HepG2 (cell line): ENCODE measurements around the gene TMEM253. TPM values are rescaled to one million over a fixed set of nuclear protein-coding genes. Genes with fewer than 3 reads are reported as not detected.

Experiments
- HOXA7 ChIP-seq: sonication (generic); formaldehyde crosslinking; IDR thresholded peaks from 2 replicates; pipeline ENCODE4 v1.8.1; 2022; ENCODE audit warnings: mild to moderate bottlenecking, missing genetic modification reagents, moderate library complexity
- MTERF4 ChIP-seq: sonication (generic); formaldehyde crosslinking; IDR thresholded peaks from 2 replicates; pipeline ENCODE4 v1.8.0; 2023; ENCODE audit warnings: mild to moderate bottlenecking, missing genetic modification reagents
- ZFP36L1 ChIP-seq: sonication (generic); formaldehyde crosslinking; IDR thresholded peaks from 2 replicates; pipeline ENCODE4 v1.8.0; 2022; ENCODE audit warnings: mild to moderate bottlenecking, missing genetic modification reagents, moderate library complexity
- ZFX ChIP-seq: sonication (generic); formaldehyde crosslinking; IDR thresholded peaks from 2 replicates; pipeline ENCODE4 v1.4.0; 2020; ENCODE audit warnings: mild to moderate bottlenecking, low read depth, missing genetic modification reagents, moderate library complexity
- ZMYM4 ChIP-seq: sonication (generic); formaldehyde crosslinking; IDR thresholded peaks from 2 replicates; pipeline ENCODE4 v1.8.1; 2023; ENCODE audit warnings: mild to moderate bottlenecking, missing genetic modification reagents
- ZNF225 ChIP-seq: sonication (generic); formaldehyde crosslinking; IDR thresholded peaks from 2 replicates; pipeline ENCODE4 v1.4.0; 2020; ENCODE audit warnings: mild to moderate bottlenecking, missing genetic modification reagents
- ZNF24 ChIP-seq: fragments of 450-650 bp; IDR thresholded peaks from 2 replicates; pipeline ENCODE4 v1.6.1; 2017; ENCODE audit warnings: antibody characterized with exemption, mild to moderate bottlenecking
- ZNF281 ChIP-seq: sonication (generic); formaldehyde crosslinking; IDR thresholded peaks from 2 replicates; pipeline ENCODE4 v1.4.0; 2020; ENCODE audit warnings: missing genetic modification reagents, borderline replicate concordance
- ZNF44 ChIP-seq: sonication (generic); formaldehyde crosslinking; IDR thresholded peaks from 2 replicates; pipeline ENCODE4 v1.5.1; 2020; ENCODE audit warnings: mild to moderate bottlenecking, missing genetic modification reagents
- ZNF644 ChIP-seq: IDR thresholded peaks from 2 replicates; pipeline ENCODE4 v1.6.1; 2016; ENCODE audit warnings: low read depth
- ZNF781 ChIP-seq: sonication (generic); formaldehyde crosslinking; IDR thresholded peaks from 2 replicates; pipeline ENCODE4 v1.5.1; 2020; ENCODE audit warnings: borderline replicate concordance, mild to moderate bottlenecking, missing genetic modification reagents; ENCODE audit errors: not compliant biosample characterization
- ZNF816 ChIP-seq: sonication (generic); formaldehyde crosslinking; IDR thresholded peaks from 2 replicates; pipeline ENCODE4 v1.8.0; 2022; ENCODE audit warnings: missing genetic modification reagents, mild to moderate bottlenecking, borderline replicate concordance
- polyA plus RNA-seq, 8 experiments: library from polyadenylated mRNA; depleted of rRNA in 3 of 8; stranded (reverse) in 7 of 8; unstranded in 1 of 8; fragments of >200 nt; fragmentation: Illumina TruSeq in 4 of 8; extraction: Trizol in 4 of 8; gene quantifications; 2 replicates each; pipeline versions ENCODE4 v1.2.1 to v1.2.3, GENCODE V29; 2011 to 2016; ENCODE audit warnings: low read depth in 4 of 8, missing spikeins in 1 of 8, mixed read lengths in 1 of 8; ENCODE audit not compliant: insufficient read depth in 1 of 8
- total RNA-seq, 5 experiments: library from RNA; depleted of rRNA; stranded (reverse); fragments of >200 nt; fragmentation: Illumina TruSeq; extraction: Trizol; gene quantifications; 2 replicates each; pipeline ENCODE4 v1.2.3, GENCODE V29; 2016; ENCODE audit warnings: low read depth in 1 of 5
- TF ChIP-seq, protein P1 (sequence below): sonication (generic); formaldehyde crosslinking; conservative IDR thresholded peaks from 2 replicates; pipeline ENCODE4 v1.4.0; 2020; ENCODE audit warnings: missing genetic modification reagents
- TF ChIP-seq, protein P2 (sequence below): sonication (generic); formaldehyde crosslinking; IDR thresholded peaks from 2 replicates; pipeline ENCODE4 v1.5.1; 2020; ENCODE audit warnings: missing genetic modification reagents, mild to moderate bottlenecking, borderline replicate concordance
- TF ChIP-seq, protein P3 (sequence below): sonication (generic); formaldehyde crosslinking; IDR thresholded peaks from 2 replicates; pipeline ENCODE4 v1.8.1; 2023; ENCODE audit warnings: missing genetic modification reagents, inconsistent platforms, borderline replicate concordance

Gene TMEM253
- total and polyA plus RNA-seq, 2 of the 13 experiments (the other 11 are each of a cell fraction or from before 2014, with no cell fraction given) = 0.29 to 0.45 TPM

- no peak for TF ChIP-seq MTERF4 (CRISPR knock-in tag)
- TF ChIP-seq, protein P1, sequence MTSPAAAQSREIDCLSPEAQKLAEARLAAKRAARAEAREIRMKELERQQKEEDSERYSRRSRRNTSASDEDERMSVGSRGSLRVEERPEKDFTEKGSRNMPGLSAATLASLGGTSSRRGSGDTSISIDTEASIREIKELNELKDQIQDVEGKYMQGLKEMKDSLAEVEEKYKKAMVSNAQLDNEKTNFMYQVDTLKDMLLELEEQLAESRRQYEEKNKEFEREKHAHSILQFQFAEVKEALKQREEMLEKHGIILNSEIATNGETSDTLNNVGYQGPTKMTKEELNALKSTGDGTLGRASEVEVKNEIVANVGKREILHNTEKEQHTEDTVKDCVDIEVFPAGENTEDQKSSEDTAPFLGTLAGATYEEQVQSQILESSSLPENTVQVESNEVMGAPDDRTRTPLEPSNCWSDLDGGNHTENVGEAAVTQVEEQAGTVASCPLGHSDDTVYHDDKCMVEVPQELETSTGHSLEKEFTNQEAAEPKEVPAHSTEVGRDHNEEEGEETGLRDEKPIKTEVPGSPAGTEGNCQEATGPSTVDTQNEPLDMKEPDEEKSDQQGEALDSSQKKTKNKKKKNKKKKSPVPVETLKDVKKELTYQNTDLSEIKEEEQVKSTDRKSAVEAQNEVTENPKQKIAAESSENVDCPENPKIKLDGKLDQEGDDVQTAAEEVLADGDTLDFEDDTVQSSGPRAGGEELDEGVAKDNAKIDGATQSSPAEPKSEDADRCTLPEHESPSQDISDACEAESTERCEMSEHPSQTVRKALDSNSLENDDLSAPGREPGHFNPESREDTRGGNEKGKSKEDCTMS (CRISPR knock-in tag) = no peak
- TF ChIP-seq, protein P2, sequence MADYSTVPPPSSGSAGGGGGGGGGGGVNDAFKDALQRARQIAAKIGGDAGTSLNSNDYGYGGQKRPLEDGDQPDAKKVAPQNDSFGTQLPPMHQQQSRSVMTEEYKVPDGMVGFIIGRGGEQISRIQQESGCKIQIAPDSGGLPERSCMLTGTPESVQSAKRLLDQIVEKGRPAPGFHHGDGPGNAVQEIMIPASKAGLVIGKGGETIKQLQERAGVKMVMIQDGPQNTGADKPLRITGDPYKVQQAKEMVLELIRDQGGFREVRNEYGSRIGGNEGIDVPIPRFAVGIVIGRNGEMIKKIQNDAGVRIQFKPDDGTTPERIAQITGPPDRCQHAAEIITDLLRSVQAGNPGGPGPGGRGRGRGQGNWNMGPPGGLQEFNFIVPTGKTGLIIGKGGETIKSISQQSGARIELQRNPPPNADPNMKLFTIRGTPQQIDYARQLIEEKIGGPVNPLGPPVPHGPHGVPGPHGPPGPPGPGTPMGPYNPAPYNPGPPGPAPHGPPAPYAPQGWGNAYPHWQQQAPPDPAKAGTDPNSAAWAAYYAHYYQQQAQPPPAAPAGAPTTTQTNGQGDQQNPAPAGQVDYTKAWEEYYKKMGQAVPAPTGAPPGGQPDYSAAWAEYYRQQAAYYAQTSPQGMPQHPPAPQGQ = no peak
- TF ChIP-seq ZNF781 (CRISPR knock-in tag) = no peak
- peak; percentile 10; the same call in 1 of the 2 replicates for TF ChIP-seq ZMYM4
- TF ChIP-seq ZFX = peak; percentile 9; the same call in 1 of the 2 replicates
- TF ChIP-seq ZNF281 = peak; percentile 70; the same call in 1 of the 2 replicates
- TF ChIP-seq, protein P3, sequence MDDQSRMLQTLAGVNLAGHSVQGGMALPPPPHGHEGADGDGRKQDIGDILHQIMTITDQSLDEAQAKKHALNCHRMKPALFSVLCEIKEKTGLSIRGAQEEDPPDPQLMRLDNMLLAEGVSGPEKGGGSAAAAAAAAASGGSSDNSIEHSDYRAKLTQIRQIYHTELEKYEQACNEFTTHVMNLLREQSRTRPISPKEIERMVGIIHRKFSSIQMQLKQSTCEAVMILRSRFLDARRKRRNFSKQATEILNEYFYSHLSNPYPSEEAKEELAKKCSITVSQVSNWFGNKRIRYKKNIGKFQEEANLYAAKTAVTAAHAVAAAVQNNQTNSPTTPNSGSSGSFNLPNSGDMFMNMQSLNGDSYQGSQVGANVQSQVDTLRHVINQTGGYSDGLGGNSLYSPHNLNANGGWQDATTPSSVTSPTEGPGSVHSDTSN = no peak
- TF ChIP-seq HOXA7 (CRISPR knock-in tag) = no peak
- no peak for TF ChIP-seq ZNF44
- TF ChIP-seq ZFP36L1 (CRISPR knock-in tag) = no peak
- no peak for TF ChIP-seq ZNF816 (CRISPR knock-in tag)
- TF ChIP-seq ZNF644 (CRISPR knock-in tag) = no peak
- no peak for TF ChIP-seq ZNF225 (CRISPR knock-in tag)
- no peak for TF ChIP-seq ZNF24
Measured at GRCh38 chr14:21098076-21098891, 2.6 kb upstream of the TMEM253 start, which contains the start of gene ZNF219 (continued).
